ENCODE results near the gene SCCPDH.

SCCPDH gene

DNA sequence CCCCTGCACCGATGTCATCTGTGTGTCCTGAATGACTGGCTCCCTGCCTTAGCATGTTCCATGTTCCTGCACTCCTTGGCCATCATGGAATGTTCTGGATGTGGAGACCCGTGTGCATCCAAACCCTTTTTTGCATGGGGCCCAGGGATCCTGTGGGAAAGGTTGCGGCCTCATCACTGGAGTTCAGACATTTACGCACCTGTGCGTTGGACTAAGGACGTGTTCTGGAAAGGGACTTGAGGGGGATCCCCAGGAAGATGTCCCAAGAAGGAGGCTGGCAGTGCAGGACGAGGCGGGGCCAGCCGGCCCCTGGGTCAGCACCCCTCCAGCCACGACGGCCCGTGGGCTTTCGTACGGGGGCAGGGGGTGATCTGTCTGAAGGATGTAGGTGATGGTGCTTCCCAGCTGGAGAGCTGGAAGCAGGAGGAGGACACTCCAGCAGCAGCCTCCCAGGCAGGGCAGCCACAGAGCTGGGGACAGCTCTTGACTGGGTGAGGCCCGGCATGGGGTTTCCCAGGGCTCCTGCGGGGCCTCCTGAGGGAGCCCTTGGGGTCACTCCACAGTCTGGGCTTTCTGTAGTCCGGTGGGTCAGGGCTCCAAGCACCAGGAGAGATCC is 67.2 kb downstream of the SCCPDH start:
- no peak for DNase-seq (ENCODE audit: low read depth)
- no peak overlapping the region for H3K4me3 ChIP-seq (ENCODE audit: low read length)
- TF ChIP-seq CTCF (conservative IDR thresholded peaks at IDR 0.05; ENCODE audit: low read depth, low read length), result no peak

DNA sequence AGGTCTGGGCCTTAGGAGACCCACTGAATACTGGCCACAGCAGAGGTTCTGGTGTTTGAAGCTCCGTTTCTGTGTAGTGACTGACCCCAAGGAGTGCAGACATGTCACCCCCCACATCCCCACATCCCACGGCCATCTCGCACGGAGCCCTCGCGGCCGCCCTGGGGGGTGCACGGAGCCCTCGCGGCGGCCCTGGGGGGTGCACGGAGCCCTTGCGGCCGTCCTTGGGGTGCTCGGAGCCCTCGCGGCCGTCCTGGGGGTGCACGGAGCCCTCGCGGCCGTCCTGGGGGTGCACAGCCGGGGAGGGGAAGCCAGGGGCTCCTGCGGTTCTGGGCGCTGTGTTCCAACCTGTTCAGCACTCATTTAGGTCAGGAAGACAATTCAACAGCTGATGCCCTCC is 68.4 kb downstream of the SCCPDH start:
- no peak for TF ChIP-seq CTCF (conservative IDR thresholded peaks at IDR 0.05; ENCODE audit: low read depth, low read length)
- no peak for DNase-seq (ENCODE audit: low read depth)
- no peak overlapping the region for H3K4me3 ChIP-seq (ENCODE audit: low read length)

DNA sequence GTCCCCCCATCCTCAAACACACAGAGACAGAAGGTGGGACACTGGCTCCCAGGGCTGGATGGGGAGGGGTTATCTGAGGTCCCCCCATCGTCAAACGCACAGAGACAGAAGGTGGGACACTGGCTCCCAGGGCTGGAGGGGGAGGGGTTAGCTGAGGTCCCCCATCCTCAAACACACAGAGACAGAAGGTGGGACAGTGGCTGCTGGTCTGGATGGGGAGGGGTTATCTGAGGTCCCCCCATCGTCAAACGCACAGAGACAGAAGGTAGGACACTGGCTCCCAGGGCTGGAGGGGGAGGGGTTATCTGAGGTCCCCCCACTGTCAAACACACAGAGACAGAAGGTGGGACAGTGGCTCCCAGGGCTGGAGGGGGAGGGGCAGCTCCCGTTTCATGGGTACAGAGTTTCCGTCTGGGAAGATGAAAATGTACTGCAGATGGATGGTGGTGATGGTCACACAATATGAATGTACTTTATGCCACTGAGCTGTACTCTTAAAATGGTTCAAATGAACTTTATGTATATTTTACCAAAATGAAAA is 69.2 kb downstream of the SCCPDH start:
- no peak for DNase-seq (ENCODE audit: low read depth)
- no peak for TF ChIP-seq CTCF (conservative IDR thresholded peaks at IDR 0.05; ENCODE audit: low read depth, low read length)
- H3K4me3 ChIP-seq (ENCODE audit: low read length), result no peak overlapping the region

GRCh38 chr1:246794048-246794827 is 70.0 kb downstream of the SCCPDH start:
- no peak for DNase-seq (ENCODE audit: low read depth)
- TF ChIP-seq CTCF (conservative IDR thresholded peaks at IDR 0.05; ENCODE audit: low read depth, low read length), result no peak
- no peak overlapping the region for H3K4me3 ChIP-seq (ENCODE audit: low read length)

- no peak overlapping the region for H3K4me3 ChIP-seq (ENCODE audit: low read length)
- TF ChIP-seq CTCF (conservative IDR thresholded peaks at IDR 0.05; ENCODE audit: low read depth, low read length), result no peak
- peak; percentile 15 for DNase-seq (ENCODE audit: low read depth)
Observed at GRCh38 chr1:246794828-246795671, 70.8 kb downstream of the SCCPDH start.

DNA sequence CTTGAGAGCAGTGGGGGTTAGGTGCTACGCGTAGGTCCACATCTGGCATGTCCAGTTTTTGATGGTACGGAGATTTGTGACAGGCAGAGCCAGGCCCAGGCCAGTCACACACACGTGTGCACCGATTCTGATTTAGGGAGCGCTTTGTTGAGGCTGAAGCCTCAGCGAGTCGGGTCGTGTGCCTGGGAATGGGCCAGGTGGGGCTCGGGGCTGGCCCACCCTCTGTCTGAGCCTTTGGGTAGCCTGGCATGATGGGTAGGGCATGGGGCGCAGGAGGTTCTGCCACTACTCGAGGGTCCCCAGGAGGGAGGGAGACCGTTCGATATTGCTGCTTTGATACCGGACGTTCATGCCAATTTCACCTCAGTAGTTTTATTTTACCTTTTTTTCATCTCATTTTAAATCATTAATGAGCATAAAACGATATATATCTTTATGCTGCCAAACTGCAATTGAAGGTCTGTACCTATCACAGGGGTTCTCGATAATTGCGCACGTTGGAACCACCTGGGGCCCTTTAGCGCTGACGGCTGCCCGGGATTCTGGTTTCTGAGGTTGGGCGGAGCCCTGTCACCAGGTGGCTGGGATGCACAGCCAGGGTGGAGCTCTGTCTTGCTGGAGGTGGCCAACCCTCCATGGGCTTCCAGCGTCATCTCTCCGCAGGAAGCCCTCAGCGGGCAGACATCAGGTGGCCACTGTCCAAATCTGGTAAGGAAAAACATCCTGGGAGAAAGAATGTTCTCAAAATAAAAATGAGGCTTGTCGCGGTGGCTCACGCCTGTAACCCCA is 71.9 kb downstream of the SCCPDH start:
- no peak for DNase-seq (ENCODE audit: low read depth)
- no peak for TF ChIP-seq CTCF (conservative IDR thresholded peaks at IDR 0.05; ENCODE audit: low read depth, low read length)
- H3K4me3 ChIP-seq (ENCODE audit: low read length), result no peak overlapping the region

Measured in retinal pigment epithelial cell (primary cell).